Retinal pigment epithelial cell (primary cell): ENCODE results near the gene NTN1.

ENCODE experiments used
- DNase-seq: peaks from one replicate; pipeline ENCODE4 v3.0.0-alpha.2; 2010; ENCODE audit warnings: low read depth
- H3K4me3 ChIP-seq: 2 replicates; pipeline ENCODE4 v1.5.1; 2011; ENCODE audit warnings: mild to moderate bottlenecking, low read length, control low read depth, moderate library complexity
- CTCF ChIP-seq: conservative IDR thresholded peaks from 2 replicates; pipeline ENCODE4 v1.5.1; 2011; ENCODE audit warnings: low read depth, low read length, control low read depth, inconsistent platforms

The NTN1 gene

GRCh38 chr17:9007052-9007714, 14.1 kb upstream of the NTN1 start:
- TF ChIP-seq CTCF = no peak
- DNase-seq = no peak
- H3K4me3 ChIP-seq = no peak overlapping the region

- no peak for TF ChIP-seq CTCF
- DNase-seq = no peak
- no peak overlapping the region for H3K4me3 ChIP-seq
Measured at GRCh38 chr17:9009096-9009495, 12.2 kb upstream of the NTN1 start.

- DNase-seq = no peak
- H3K4me3 ChIP-seq = no peak overlapping the region
- TF ChIP-seq CTCF = no peak
Measured at GRCh38 chr17:9009737-9010136, 11.6 kb upstream of the NTN1 start.

GRCh38 chr17:9011001-9011400, 10.3 kb upstream of the NTN1 start:
- no peak for TF ChIP-seq CTCF
- no peak for DNase-seq
- no peak overlapping the region for H3K4me3 ChIP-seq

GRCh38 chr17:9016941-9017552, 4.3 kb upstream of the NTN1 start:
- no peak for DNase-seq
- no peak overlapping the region for H3K4me3 ChIP-seq
- TF ChIP-seq CTCF = no peak

GRCh38 chr17:9018726-9019125, 2.6 kb upstream of the NTN1 start:
- TF ChIP-seq CTCF = no peak
- H3K4me3 ChIP-seq = no peak overlapping the region
- DNase-seq = no peak

- TF ChIP-seq CTCF = no peak
- no peak for DNase-seq
- H3K4me3 ChIP-seq = no peak overlapping the region
Measured at GRCh38 chr17:9020096-9020823, 1.1 kb upstream of the NTN1 start.
